GM10266 (cell line): ENCODE data around the gene ACTRT3.

ENCODE experiments used
- DNase-seq: peaks from one replicate; pipeline ENCODE4 v3.0.0; 2012; ENCODE audit errors: extremely low spot score
- TF ChIP-seq, protein P1 (sequence below): IDR thresholded peaks from 2 replicates; pipeline ENCODE4 v1.5.1; 2012; ENCODE audit warnings: mild to moderate bottlenecking, low read depth; ENCODE audit not compliant: control insufficient read depth, insufficient read depth; ENCODE audit errors: missing control alignments

The ACTRT3 gene

DNA sequence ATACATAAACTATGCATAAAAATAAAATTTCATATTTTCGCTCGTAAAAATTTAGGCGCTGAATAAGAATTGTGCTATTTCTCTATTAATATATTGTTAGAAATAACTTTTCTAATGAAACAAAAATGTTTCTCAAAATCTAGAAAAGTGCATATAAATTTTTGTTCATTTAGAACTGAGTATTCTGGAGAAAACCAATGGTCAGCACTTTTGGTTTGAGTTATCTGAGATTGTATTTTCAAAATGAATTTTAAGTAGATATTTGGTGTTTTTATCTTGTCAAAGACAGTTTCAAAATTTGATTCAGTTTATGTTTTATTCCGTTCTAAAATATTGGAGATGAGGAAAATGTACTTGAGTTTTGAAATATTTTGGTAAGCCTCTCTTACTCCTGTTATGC, 17.8 kb upstream of the ACTRT3 start:
- TF ChIP-seq, protein P1, sequence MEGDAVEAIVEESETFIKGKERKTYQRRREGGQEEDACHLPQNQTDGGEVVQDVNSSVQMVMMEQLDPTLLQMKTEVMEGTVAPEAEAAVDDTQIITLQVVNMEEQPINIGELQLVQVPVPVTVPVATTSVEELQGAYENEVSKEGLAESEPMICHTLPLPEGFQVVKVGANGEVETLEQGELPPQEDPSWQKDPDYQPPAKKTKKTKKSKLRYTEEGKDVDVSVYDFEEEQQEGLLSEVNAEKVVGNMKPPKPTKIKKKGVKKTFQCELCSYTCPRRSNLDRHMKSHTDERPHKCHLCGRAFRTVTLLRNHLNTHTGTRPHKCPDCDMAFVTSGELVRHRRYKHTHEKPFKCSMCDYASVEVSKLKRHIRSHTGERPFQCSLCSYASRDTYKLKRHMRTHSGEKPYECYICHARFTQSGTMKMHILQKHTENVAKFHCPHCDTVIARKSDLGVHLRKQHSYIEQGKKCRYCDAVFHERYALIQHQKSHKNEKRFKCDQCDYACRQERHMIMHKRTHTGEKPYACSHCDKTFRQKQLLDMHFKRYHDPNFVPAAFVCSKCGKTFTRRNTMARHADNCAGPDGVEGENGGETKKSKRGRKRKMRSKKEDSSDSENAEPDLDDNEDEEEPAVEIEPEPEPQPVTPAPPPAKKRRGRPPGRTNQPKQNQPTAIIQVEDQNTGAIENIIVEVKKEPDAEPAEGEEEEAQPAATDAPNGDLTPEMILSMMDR = no peak
- no peak for DNase-seq

DNA sequence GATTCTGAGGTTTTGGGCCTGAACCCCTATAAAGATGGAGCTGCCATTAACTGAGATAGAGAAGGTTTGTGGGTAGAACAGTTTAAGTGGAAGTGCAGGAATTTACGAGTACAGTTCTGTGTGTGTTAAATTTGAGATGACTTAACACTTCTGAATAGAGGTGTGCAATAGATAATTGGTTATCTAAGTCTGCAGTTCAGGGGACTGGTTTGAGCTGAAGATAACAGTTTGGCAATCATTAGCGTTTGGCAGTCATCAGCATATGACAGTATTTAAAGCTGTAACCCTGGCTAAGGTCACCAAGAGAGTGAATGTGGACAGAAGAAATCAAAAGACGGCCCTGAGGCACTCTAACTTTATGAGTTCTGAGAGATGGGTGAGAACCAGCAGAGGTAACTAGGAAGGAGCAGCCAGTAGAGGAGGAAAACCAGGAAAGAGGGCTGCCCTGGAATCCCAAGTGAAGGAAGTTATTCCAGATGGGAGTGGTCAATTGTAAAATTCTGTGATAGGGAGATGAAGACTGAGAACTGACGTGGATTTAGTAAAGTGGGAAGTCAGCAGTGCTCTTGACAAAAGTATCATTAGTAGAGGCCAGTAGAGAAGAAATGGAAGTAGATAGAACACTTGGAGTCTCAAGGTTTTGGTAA, 12.0 kb upstream of the ACTRT3 start:
- DNase-seq = no peak
- TF ChIP-seq, protein P1 = no peak

DNA sequence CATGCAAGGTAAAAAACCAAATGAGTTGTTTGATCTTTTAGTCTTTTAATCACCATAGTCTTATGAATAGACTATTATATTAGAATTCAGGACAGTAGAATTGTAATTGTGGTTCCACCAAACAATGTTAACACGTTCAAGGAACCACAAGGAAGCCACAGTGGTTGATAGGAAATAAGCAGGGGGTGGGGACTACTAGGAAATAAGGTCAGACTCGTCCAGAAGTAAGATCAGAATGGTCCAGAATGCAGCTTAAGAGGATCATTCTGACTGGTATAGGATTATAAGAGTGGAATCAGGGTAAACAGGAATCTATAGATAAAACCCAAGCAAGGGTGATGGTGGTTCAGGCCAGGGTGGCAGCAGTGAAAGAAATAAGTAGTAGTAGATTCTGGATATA, 11.4 kb upstream of the ACTRT3 start:
- TF ChIP-seq, protein P1 = no peak
- no peak for DNase-seq

DNA sequence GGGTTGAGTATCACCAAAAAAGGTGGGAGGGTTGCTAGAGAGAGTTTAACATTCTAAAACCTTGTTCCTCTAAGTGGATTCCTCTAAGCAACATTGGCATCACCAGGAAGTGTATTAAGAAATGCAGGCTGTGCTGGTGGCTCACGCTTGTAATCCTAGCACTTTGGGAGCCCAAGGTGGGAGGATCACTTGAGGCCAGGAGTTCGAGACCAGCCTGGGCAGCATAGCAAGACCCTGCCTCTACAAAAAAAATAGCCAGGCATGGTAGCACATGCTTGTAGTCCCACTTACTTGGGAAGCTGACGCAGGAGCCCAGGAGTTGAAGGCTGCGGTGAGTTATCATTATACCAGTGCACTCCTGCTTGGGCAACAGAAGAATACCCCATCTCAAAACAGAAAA, 8.5 kb upstream of the ACTRT3 start:
- TF ChIP-seq, protein P1 = no peak
- no peak for DNase-seq

DNA sequence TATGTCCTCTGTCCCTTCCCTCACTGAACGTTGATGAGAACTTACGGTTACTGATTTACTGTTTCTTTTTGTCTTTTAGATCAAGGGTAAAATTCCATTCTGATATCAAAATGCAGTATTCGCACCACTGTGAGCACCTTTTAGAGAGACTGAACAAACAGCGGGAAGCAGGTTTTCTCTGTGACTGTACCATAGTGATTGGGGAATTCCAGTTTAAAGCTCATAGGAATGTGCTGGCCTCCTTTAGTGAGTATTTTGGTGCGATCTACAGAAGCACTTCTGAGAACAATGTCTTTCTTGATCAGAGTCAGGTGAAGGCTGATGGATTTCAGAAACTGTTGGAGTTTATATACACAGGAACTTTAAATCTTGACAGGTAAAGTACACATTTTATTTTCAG, 4.8 kb upstream of the ACTRT3 start:
- no peak for DNase-seq
- TF ChIP-seq, protein P1 = no peak

DNA sequence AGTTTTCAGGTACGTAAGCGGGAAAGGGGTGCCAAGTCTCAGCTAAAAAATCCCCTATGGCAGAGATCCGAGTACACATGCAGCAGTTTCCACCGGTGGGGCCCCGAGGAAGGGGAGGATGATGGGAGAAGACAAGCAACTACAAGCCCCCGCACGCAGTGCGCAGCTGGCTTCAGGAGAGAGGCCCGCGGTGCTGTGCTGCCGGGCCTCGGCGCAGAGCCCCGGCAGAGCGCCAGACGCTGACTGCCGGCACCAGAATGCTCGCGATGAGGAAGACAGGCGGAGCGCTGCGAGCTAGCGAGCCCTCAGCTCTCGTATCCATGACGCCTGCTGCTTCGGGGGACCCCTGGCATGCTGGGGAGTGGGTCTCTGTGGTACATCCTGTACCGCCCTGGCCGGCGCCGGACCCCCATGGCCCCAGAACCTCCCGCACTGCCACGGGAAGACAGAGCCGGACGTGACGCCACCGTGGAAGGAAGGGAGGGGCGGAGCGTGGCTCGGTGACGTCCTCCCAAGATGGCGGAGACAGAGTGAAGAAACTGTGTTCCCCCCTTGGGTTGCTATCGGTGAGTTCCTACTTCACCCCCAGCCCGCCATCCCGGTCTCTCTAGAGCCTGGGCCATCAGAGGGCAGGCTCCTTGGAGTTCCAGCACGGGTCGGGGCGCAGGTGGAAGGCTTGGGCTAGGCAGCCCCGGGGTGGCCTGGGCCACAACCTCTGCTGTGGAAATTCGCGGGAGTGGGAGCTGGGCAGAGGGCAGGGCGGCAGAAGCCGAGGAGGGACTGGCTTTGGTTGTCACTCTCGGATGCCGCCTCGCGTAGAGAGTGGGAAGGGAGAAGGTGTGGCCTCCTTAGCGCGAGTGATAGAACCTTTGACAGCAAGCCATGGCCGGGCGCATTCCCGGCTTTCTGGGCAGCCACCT, 3.8 kb upstream of the ACTRT3 start, which contains the start of gene MYNN:
Gene MYNN (plus strand): TSS at position 500 of the 920 bp plus-strand sequence. CDS start 900 bp downstream, outside the sequence.
- peak; percentile 89 for DNase-seq
- TF ChIP-seq, protein P1 = peak; percentile 11

DNA sequence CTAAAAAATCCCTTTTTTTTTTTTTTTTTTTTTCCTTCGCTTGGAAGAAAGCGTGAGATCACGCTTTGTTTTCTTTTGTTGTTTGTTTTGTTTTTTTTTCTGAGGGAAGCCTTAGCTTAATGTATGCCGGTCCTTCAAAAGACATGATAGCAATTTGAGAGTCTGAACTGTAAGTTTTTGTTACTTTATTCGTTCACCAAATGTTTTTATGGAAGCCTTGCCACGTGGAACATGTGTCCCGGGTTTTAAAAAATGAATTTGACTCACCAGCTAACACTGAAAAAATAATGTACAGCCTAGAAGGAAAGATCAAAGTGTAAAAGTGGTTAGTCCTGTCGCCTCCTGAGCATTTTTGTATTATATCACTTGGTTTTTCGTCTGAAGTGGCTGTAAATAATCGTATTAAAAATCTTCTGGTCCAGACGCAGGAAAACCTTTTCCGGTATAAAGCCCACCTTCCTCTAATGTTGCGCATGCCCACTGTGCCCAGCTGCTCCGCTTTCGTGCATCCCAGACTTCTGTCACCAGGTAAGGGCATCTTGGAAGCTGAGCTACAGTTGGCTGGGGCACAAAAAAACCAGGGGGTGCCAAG, 3.0 kb upstream of the ACTRT3 start:
- DNase-seq = peak; percentile 68
- TF ChIP-seq, protein P1 = no peak
